MM.1S (cell line): Measurements from ENCODE around the gene BZW2.

Source experiments
- EZH2 ChIP-seq: fragments of 300-600 bp; sonication (generic); optimal IDR thresholded peaks from 2 replicates; pipeline ENCODE3; 2017; ENCODE audit warnings: low read depth, mild to moderate bottlenecking, antibody characterized with exemption, low read length, mixed read lengths
- EZH2phosphoT487 ChIP-seq: fragments of 300-600 bp; sonication (generic); IDR thresholded peaks from 2 replicates; pipeline ENCODE4 v1.6.1; 2018; ENCODE audit warnings: antibody characterized with exemption, low read length
- TF ChIP-seq, protein P1 (sequence below): fragments of 300-600 bp; sonication (generic); IDR thresholded peaks from 2 replicates; pipeline ENCODE4 v1.5.1; 2016; ENCODE audit warnings: antibody characterized with exemption, low read length, mixed read lengths

GRCh38 chr7:16719699-16720098, 73.7 kb downstream of the BZW2 start:
- TF ChIP-seq EZH2phosphoT487 (no peak), EZH2 (no peak)
- TF ChIP-seq, protein P1, sequence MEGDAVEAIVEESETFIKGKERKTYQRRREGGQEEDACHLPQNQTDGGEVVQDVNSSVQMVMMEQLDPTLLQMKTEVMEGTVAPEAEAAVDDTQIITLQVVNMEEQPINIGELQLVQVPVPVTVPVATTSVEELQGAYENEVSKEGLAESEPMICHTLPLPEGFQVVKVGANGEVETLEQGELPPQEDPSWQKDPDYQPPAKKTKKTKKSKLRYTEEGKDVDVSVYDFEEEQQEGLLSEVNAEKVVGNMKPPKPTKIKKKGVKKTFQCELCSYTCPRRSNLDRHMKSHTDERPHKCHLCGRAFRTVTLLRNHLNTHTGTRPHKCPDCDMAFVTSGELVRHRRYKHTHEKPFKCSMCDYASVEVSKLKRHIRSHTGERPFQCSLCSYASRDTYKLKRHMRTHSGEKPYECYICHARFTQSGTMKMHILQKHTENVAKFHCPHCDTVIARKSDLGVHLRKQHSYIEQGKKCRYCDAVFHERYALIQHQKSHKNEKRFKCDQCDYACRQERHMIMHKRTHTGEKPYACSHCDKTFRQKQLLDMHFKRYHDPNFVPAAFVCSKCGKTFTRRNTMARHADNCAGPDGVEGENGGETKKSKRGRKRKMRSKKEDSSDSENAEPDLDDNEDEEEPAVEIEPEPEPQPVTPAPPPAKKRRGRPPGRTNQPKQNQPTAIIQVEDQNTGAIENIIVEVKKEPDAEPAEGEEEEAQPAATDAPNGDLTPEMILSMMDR, result no peak
